ENCODE measurements around the gene SNAPC4. TPM values are rescaled to one million over a fixed set of nuclear protein-coding genes. Genes with fewer than 3 reads are reported as not detected.

The SNAPC4 gene
- total and polyA plus RNA-seq, 9 donors: 3.7 to 9.6 (median 8.7) TPM

DNA sequence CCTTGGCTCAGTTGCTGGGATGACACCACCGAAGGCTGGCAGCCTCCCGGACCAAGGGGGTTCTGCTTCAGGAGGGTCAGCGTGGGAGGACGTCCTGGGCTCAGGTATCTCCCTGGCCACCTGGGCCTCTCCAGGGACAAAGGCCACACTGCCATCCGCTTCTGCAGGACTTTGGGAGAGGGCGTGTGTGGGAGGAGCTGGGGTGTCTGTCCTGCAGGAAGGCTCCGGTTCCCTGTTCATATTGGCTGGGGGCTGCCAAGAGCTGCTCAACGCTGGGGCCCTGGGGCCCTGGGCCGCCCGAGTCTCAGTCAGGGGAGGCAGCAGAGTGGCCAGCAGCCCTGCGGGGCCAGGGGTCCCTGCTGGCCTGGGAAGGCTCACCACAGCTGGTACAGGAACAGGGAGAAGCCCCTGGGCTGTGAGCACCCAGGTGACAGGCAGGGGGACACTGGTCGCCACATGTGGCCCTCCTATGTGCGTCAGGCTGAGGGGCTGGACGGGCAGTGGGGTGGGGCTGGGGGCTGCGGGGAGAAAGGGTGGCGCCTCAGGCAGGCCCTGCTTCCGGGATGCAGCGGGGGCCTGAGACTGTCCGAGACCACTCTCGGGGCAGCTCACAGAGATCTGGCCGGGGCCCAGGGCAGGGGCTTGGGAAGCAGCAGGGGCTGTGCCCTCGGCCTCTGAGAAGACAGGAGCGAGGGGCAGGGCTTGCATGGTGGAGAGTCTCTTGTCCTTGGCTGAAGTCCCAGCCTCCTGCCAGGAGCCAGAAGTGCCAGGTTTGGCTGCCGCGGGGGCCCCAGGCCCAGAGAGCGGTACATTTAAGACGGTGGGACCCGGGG lies 21.6 kb downstream of the SNAPC4 start:
- no peak overlapping the region for H3K27ac ChIP-seq
- WGBS, 3 donors: 77 to 78% (median 78%) methylated on average over 28 of the region's 28 CpGs
- TF ChIP-seq POLR2A (IDR thresholded peaks at IDR 0.05) (no peak), EP300 (IDR thresholded peaks at IDR 0.05) (no peak)
- TF ChIP-seq, protein P1, sequence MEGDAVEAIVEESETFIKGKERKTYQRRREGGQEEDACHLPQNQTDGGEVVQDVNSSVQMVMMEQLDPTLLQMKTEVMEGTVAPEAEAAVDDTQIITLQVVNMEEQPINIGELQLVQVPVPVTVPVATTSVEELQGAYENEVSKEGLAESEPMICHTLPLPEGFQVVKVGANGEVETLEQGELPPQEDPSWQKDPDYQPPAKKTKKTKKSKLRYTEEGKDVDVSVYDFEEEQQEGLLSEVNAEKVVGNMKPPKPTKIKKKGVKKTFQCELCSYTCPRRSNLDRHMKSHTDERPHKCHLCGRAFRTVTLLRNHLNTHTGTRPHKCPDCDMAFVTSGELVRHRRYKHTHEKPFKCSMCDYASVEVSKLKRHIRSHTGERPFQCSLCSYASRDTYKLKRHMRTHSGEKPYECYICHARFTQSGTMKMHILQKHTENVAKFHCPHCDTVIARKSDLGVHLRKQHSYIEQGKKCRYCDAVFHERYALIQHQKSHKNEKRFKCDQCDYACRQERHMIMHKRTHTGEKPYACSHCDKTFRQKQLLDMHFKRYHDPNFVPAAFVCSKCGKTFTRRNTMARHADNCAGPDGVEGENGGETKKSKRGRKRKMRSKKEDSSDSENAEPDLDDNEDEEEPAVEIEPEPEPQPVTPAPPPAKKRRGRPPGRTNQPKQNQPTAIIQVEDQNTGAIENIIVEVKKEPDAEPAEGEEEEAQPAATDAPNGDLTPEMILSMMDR (IDR thresholded peaks at IDR 0.05): no peak
- intact Hi-C loops (cut with DNase I): no loop called here
- no peak for DNase-seq
- no peaks in the 10 kb centered on the region for H3K4me1 ChIP-seq (ENCODE audit: insufficient read depth)
- no peak overlapping the region for H3K4me3 ChIP-seq
- H3K9me3 ChIP-seq: no peaks in the 10 kb centered on the region
- no peaks in the 10 kb centered on the region for H3K27me3 ChIP-seq
- H3K36me3 ChIP-seq: no peaks in the 10 kb centered on the region

DNA sequence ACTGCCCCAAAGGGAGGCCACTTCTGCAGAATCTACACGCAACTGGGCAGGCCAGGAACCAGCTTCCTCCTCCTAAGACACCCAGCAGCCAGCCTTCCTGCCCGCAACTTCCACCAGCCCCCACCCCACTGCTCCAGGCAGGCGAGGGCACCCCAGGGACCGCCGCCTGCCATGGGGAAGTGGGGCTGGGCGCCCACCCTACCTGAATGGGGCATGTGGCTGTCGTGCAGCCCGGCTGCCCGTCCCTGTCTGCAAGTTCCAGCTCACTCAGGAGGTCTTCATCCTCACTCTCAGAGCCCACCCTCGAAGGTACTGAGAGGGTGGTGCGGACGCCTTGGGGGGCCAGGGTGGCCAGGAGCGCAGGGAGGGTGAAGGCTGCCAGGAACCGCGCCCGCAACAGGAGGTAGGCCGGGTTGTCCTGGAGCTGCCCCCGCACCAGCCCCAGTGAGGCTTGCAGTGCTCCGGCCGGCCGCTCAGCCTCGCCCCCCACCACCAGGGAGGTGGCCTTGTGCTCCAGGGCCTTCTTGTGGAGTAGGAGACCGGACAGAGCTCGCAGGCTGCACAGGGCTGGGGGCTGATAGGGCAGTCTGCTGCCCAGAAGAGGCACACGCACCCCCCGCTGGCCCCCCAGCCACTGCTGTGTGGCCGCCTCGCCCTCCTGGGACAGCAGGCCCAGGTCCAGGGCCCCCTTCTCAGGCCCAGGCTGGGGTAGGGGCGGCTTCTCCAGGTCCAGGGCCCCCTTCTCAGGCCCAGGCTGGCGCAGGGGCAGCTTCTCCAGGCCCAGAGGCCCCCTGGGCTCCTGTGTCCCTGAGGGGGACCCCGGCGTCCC lies 22.4 kb downstream of the SNAPC4 start:
- no peak for DNase-seq
- TF ChIP-seq EP300 (IDR thresholded peaks at IDR 0.05) (no peak), POLR2A (IDR thresholded peaks at IDR 0.05) (no peak)
- TF ChIP-seq, protein P1 (IDR thresholded peaks at IDR 0.05): no peak
- no peaks in the 10 kb centered on the region for H3K4me1 ChIP-seq (ENCODE audit: insufficient read depth)
- H3K36me3 ChIP-seq: no peaks in the 10 kb centered on the region
- WGBS, 3 donors: 84 to 87% (median 86%) methylated on average over 32 of the region's 32 CpGs
- H3K4me3 ChIP-seq: no peak overlapping the region
- H3K27me3 ChIP-seq: no peaks in the 10 kb centered on the region
- intact Hi-C loops (cut with DNase I): no loop called here
- no peak overlapping the region for H3K27ac ChIP-seq
- H3K9me3 ChIP-seq: no peaks in the 10 kb centered on the region

DNA sequence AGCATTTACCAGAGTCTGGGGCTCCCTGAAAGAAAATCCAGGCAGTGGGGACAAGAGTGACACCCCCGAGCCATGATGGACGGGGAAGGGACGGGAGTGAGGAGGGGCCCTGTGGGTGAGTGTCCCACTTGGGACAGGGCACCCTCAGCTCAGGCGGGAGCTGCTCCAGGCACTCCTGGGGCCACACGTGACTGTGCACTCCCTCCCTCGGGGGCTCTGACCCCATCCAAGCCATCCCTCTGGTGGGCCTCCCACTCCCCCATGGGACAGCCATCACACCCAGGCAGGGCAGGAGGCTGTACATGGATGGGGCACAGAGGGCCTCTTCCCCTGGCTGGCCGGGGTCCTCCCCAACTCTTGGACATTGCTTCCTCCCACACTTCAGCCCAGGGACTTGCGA lies 23.5 kb downstream of the SNAPC4 start:
- 66 to 77% (median 70%) methylated on average over 8 of the region's 8 CpGs for WGBS, 3 donors
- H3K36me3 ChIP-seq: no peaks in the 10 kb centered on the region

DNA sequence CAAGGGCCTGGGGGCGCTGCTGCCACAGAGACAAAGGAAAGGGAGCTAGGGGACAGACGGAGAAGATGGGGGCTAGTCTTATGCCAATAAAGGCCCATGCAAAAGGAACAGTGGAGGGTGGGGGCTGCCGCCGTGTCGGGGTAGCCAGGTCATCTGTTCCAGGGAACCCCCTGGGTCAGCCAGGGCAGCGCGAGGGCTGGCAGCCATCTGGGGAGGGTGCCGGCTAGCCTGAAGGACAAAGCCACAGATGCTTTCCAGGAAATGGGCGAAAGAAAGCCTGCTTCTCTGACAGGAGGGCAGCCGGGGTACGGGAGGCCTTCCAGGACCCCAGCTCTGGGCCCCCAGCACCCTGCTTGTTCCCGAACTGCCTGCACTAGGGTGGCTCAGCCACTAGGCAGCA lies 24.9 kb downstream of the SNAPC4 start:
- H3K4me3 ChIP-seq: no peak overlapping the region
- 83 to 90% (median 84%) methylated on average over 12 of the region's 12 CpGs for WGBS, 3 donors
- no peaks in the 10 kb centered on the region for H3K36me3 ChIP-seq
- no peaks in the 10 kb centered on the region for H3K27me3 ChIP-seq
- H3K4me1 ChIP-seq (ENCODE audit: insufficient read depth): no peaks in the 10 kb centered on the region
- TF ChIP-seq, protein P1 (IDR thresholded peaks at IDR 0.05): no peak
- no peak for TF ChIP-seq EP300 (IDR thresholded peaks at IDR 0.05)
- no peak for TF ChIP-seq POLR2A (IDR thresholded peaks at IDR 0.05)
- intact Hi-C loops (cut with DNase I): no loop called here
- no peaks in the 10 kb centered on the region for H3K9me3 ChIP-seq
- DNase-seq: no peak
- H3K27ac ChIP-seq: no peak overlapping the region

More for the DNA sequence above, 23.5 kb downstream of the SNAPC4 start:
- Histone ChIP-seq H3K4me3 (no peak overlapping the region), H3K4me1 (ENCODE audit: insufficient read depth) (no peaks in the 10 kb centered on the region), H3K27ac (no peak overlapping the region), H3K9me3 (no peaks in the 10 kb centered on the region), H3K27me3 (no peaks in the 10 kb centered on the region)
- DNase-seq: no peak
- intact Hi-C loops (cut with DNase I): no loop called here
- TF ChIP-seq, protein P1 (IDR thresholded peaks at IDR 0.05): no peak
- TF ChIP-seq EP300 (IDR thresholded peaks at IDR 0.05) (no peak), POLR2A (IDR thresholded peaks at IDR 0.05) (no peak)

Data from ovary (tissue), 9 donors.